PC-3 (cell line): ENCODE measurements around the gene ANKH.

Experiments
- EZH2 ChIP-seq: fragments of 300-600 bp; sonication (generic); IDR thresholded peaks from one replicate; pipeline ENCODE4 v1.6.1; 2017; ENCODE audit warnings: antibody characterized with exemption, mild to moderate bottlenecking, low read length; ENCODE audit not compliant: unreplicated experiment
- EZH2phosphoT487 ChIP-seq: fragments of 300-600 bp; sonication (generic); IDR thresholded peaks from 2 replicates; pipeline ENCODE4 v1.6.1; 2018; ENCODE audit warnings: mild to moderate bottlenecking, antibody characterized with exemption, low read length, borderline replicate concordance
- TF ChIP-seq, protein P1 (sequence below): fragments of 300-600 bp; sonication (generic); conservative IDR thresholded peaks from 2 replicates; pipeline ENCODE4 v1.5.1; 2017; ENCODE audit warnings: antibody characterized with exemption, low read depth, mild to moderate bottlenecking, low read length

- TF ChIP-seq, protein P1, sequence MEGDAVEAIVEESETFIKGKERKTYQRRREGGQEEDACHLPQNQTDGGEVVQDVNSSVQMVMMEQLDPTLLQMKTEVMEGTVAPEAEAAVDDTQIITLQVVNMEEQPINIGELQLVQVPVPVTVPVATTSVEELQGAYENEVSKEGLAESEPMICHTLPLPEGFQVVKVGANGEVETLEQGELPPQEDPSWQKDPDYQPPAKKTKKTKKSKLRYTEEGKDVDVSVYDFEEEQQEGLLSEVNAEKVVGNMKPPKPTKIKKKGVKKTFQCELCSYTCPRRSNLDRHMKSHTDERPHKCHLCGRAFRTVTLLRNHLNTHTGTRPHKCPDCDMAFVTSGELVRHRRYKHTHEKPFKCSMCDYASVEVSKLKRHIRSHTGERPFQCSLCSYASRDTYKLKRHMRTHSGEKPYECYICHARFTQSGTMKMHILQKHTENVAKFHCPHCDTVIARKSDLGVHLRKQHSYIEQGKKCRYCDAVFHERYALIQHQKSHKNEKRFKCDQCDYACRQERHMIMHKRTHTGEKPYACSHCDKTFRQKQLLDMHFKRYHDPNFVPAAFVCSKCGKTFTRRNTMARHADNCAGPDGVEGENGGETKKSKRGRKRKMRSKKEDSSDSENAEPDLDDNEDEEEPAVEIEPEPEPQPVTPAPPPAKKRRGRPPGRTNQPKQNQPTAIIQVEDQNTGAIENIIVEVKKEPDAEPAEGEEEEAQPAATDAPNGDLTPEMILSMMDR: no peak
- TF ChIP-seq EZH2 (no peak), EZH2phosphoT487 (no peak)
Measured at GRCh38 chr5:14768508-14769365, 102.8 kb downstream of the ANKH start.
